ENCODE data around the gene FIGN.

- TF ChIP-seq, protein P1, sequence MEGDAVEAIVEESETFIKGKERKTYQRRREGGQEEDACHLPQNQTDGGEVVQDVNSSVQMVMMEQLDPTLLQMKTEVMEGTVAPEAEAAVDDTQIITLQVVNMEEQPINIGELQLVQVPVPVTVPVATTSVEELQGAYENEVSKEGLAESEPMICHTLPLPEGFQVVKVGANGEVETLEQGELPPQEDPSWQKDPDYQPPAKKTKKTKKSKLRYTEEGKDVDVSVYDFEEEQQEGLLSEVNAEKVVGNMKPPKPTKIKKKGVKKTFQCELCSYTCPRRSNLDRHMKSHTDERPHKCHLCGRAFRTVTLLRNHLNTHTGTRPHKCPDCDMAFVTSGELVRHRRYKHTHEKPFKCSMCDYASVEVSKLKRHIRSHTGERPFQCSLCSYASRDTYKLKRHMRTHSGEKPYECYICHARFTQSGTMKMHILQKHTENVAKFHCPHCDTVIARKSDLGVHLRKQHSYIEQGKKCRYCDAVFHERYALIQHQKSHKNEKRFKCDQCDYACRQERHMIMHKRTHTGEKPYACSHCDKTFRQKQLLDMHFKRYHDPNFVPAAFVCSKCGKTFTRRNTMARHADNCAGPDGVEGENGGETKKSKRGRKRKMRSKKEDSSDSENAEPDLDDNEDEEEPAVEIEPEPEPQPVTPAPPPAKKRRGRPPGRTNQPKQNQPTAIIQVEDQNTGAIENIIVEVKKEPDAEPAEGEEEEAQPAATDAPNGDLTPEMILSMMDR (IDR thresholded peaks at IDR 0.05) = no peak
- no peak for TF ChIP-seq EZH2 (IDR thresholded peaks at IDR 0.05; ENCODE audit: borderline replicate concordance, insufficient read depth, low read depth, low read length, poor library complexity, severe bottlenecking)
Observed at GRCh38 chr2:163759013-163759412, 23.2 kb upstream of the FIGN start.
